H1 (cell line): Measurements from ENCODE around the gene ST3GAL3. TPM values are rescaled to one million over a fixed set of nuclear protein-coding genes. Genes with fewer than 3 reads are reported as not detected.

Source experiments
- CHD2 ChIP-seq: IDR thresholded peaks from 2 replicates; pipeline ENCODE4 v1.6.1; 2012; ENCODE audit warnings: low read length, improper control_type of control experiment
- NRF1 ChIP-seq: IDR thresholded peaks from 2 replicates; pipeline ENCODE4 v1.6.1; 2011; ENCODE audit warnings: mild to moderate bottlenecking, low read depth, low read length, improper control_type of control experiment
- RFX5 ChIP-seq: IDR thresholded peaks from 2 replicates; pipeline ENCODE4 v1.6.1; 2011; ENCODE audit warnings: low read depth, low read length, improper control_type of control experiment, borderline replicate concordance
- SAP30 ChIP-seq: fragments of 300-600 bp; sonication (generic); IDR thresholded peaks from 2 replicates; pipeline ENCODE4 v1.7.1; 2012; ENCODE audit warnings: low read length, moderate library complexity, mild to moderate bottlenecking, inconsistent platforms; ENCODE audit not compliant: insufficient read depth, insufficient replicate concordance
- SIN3A ChIP-seq, 2 experiments: IDR thresholded peaks in 1 of 2; conservative IDR thresholded peaks in 1 of 2; 2 replicates each; pipeline ENCODE4 v1.6.1; 2011 to 2012; ENCODE audit warnings: low read length in 2 of 2, improper control_type of control experiment in 1 of 2, low read depth in 1 of 2, mild to moderate bottlenecking in 1 of 2
- polyA plus RNA-seq, 7 experiments: library from polyadenylated mRNA; depleted of rRNA in 3 of 7; stranded (reverse) in 5 of 7; unstranded in 2 of 7; fragments of >200 nt in 5 of 7; fragments of 200-250 nt in 2 of 7; gene quantifications; 1 replicate in 5 of 7; 2 replicates in 1 of 7; 4 replicates in 1 of 7; pipeline versions ENCODE4 v1.2.1 to v1.2.3, GENCODE V29; 2011 to 2013; ENCODE audit warnings: missing spikeins in 2 of 7, mixed read lengths in 2 of 7
- total RNA-seq: library from RNA; stranded (reverse); fragmentation: NEBNext Ultra II Directional; extraction: Animal tissue kit (Norgen Biotek cat#: 25700); gene quantifications from 2 replicates; pipeline ENCODE4 v1.2.1, GENCODE V29; 2021
- TF ChIP-seq, protein P1 (sequence below): fragments of 300-600 bp; sonication (generic); IDR thresholded peaks from 2 replicates; pipeline ENCODE4 v1.7.1; 2012; ENCODE audit warnings: low read length, moderate library complexity, mild to moderate bottlenecking, inconsistent platforms; ENCODE audit not compliant: insufficient replicate concordance
- TF ChIP-seq, protein P2 (sequence below): IDR thresholded peaks from 2 replicates; pipeline ENCODE4 v1.6.1; 2012; ENCODE audit warnings: low read length, inconsistent platforms

The ST3GAL3 gene
- total and polyA plus RNA-seq, 2 of the 8 experiments (the other 6 are each of a cell fraction or from before 2014, with no cell fraction given), result 6.8 to 7.0 TPM

DNA sequence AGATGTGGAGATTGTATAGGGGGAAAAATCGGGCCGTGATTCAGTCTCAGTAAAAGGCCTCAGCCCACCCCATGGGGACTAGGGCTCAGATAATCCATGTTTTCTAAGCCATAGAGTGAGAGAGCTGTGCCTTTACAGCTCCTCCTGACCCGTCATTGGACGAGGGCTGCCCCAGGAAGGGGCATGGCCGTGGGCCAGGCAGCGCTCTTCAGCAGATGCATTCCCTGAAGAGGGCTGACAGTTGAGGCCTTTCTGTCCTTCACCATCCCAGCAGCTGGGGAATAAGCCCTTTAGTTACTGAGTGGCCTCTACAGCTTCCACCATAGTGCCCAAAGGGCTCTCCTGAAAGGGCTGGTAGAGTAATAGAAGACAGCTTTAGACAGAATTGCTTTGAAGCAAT lies 57.2 kb downstream of the ST3GAL3 start (continued):
- TF ChIP-seq, protein P1, sequence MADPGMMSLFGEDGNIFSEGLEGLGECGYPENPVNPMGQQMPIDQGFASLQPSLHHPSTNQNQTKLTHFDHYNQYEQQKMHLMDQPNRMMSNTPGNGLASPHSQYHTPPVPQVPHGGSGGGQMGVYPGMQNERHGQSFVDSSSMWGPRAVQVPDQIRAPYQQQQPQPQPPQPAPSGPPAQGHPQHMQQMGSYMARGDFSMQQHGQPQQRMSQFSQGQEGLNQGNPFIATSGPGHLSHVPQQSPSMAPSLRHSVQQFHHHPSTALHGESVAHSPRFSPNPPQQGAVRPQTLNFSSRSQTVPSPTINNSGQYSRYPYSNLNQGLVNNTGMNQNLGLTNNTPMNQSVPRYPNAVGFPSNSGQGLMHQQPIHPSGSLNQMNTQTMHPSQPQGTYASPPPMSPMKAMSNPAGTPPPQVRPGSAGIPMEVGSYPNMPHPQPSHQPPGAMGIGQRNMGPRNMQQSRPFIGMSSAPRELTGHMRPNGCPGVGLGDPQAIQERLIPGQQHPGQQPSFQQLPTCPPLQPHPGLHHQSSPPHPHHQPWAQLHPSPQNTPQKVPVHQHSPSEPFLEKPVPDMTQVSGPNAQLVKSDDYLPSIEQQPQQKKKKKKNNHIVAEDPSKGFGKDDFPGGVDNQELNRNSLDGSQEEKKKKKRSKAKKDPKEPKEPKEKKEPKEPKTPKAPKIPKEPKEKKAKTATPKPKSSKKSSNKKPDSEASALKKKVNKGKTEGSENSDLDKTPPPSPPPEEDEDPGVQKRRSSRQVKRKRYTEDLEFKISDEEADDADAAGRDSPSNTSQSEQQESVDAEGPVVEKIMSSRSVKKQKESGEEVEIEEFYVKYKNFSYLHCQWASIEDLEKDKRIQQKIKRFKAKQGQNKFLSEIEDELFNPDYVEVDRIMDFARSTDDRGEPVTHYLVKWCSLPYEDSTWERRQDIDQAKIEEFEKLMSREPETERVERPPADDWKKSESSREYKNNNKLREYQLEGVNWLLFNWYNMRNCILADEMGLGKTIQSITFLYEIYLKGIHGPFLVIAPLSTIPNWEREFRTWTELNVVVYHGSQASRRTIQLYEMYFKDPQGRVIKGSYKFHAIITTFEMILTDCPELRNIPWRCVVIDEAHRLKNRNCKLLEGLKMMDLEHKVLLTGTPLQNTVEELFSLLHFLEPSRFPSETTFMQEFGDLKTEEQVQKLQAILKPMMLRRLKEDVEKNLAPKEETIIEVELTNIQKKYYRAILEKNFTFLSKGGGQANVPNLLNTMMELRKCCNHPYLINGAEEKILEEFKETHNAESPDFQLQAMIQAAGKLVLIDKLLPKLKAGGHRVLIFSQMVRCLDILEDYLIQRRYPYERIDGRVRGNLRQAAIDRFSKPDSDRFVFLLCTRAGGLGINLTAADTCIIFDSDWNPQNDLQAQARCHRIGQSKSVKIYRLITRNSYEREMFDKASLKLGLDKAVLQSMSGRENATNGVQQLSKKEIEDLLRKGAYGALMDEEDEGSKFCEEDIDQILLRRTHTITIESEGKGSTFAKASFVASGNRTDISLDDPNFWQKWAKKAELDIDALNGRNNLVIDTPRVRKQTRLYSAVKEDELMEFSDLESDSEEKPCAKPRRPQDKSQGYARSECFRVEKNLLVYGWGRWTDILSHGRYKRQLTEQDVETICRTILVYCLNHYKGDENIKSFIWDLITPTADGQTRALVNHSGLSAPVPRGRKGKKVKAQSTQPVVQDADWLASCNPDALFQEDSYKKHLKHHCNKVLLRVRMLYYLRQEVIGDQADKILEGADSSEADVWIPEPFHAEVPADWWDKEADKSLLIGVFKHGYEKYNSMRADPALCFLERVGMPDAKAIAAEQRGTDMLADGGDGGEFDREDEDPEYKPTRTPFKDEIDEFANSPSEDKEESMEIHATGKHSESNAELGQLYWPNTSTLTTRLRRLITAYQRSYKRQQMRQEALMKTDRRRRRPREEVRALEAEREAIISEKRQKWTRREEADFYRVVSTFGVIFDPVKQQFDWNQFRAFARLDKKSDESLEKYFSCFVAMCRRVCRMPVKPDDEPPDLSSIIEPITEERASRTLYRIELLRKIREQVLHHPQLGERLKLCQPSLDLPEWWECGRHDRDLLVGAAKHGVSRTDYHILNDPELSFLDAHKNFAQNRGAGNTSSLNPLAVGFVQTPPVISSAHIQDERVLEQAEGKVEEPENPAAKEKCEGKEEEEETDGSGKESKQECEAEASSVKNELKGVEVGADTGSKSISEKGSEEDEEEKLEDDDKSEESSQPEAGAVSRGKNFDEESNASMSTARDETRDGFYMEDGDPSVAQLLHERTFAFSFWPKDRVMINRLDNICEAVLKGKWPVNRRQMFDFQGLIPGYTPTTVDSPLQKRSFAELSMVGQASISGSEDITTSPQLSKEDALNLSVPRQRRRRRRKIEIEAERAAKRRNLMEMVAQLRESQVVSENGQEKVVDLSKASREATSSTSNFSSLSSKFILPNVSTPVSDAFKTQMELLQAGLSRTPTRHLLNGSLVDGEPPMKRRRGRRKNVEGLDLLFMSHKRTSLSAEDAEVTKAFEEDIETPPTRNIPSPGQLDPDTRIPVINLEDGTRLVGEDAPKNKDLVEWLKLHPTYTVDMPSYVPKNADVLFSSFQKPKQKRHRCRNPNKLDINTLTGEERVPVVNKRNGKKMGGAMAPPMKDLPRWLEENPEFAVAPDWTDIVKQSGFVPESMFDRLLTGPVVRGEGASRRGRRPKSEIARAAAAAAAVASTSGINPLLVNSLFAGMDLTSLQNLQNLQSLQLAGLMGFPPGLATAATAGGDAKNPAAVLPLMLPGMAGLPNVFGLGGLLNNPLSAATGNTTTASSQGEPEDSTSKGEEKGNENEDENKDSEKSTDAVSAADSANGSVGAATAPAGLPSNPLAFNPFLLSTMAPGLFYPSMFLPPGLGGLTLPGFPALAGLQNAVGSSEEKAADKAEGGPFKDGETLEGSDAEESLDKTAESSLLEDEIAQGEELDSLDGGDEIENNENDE, result no peak
- TF ChIP-seq SIN3A (conservative IDR thresholded peaks at IDR 0.05 in 1 of 2, IDR thresholded peaks at IDR 0.05 in 1 of 2; ENCODE audit: low read depth in 1 of 2, low read length in 2 of 2), result 0 out of 4 replicates have a peak, but pooled peaks of 1 of the 2 experiments have one; percentile 53
- no peak for TF ChIP-seq NRF1
- TF ChIP-seq RFX5, result no peak
- no peak for TF ChIP-seq CHD2
- no peak for TF ChIP-seq SAP30
- TF ChIP-seq, protein P2, sequence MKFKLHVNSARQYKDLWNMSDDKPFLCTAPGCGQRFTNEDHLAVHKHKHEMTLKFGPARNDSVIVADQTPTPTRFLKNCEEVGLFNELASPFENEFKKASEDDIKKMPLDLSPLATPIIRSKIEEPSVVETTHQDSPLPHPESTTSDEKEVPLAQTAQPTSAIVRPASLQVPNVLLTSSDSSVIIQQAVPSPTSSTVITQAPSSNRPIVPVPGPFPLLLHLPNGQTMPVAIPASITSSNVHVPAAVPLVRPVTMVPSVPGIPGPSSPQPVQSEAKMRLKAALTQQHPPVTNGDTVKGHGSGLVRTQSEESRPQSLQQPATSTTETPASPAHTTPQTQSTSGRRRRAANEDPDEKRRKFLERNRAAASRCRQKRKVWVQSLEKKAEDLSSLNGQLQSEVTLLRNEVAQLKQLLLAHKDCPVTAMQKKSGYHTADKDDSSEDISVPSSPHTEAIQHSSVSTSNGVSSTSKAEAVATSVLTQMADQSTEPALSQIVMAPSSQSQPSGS, result no peak
